ENCODE results near the gene ATP2C1. TPM values are rescaled to one million over a fixed set of nuclear protein-coding genes. Genes with fewer than 3 reads are reported as not detected.
"Not testable (repeated sequence)": the region's sequence is repeated elsewhere in the genome, so short reads cannot be mapped to it uniquely, and the experiment has no call there.

Gene ATP2C1
- total and polyA plus RNA-seq, 2 of the 4 experiments (the other 2 are of a cell fraction), result 41.4 to 50.2 TPM

DNA sequence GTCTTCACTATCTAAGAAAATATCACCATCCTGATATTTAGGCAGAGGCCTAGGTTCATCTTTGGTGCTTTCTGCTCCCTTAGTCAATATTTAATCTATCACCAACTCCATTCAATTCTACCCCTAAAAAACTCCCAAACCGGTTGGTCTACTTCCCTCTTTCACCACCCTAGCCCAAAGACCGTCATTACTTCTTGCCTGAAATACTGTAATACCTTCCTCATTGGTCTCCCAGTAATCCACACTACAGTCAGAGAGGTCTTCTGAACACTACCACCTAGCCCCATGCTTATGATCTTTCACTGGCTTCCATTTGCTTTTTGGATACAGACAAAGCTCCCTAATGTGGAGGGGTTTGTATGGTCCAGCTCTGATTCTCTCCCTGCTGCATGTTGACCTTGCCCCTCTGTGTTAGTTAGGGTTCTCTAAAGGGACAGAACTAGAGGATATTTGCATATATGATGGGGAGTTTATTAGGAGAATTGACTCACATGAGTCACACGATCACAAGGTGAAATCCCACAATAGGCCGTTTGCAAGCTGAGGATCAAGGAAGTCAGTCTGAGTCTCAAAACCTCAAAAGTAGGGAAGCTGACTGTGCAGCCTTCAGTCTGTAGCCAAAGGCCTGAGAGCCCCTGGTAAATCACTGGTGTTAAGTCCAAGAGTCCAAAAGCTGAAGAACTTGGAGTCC lies 36.4 kb upstream of the ATP2C1 start:
- no peak for DNase-seq
- Histone ChIP-seq H3K9ac (ENCODE audit: low read depth, low read length) (no peak overlapping the region), H3K4me1 (ENCODE audit: control insufficient read depth, insufficient read depth, low read length) (no peaks in the 10 kb centered on the region), H3K18ac (ENCODE audit: low read depth, low read length) (no peak overlapping the region), H4K8ac (ENCODE audit: low read depth in 2 of 2, low read length in 2 of 2) (no peak overlapping the region), H3K14ac (replicated peaks; ENCODE audit: low read depth, low read length) (no peak overlapping the region), H3K9me3 (ENCODE audit: control insufficient read depth, insufficient read depth, low read length) (no peaks in the 10 kb centered on the region), H3K4ac (ENCODE audit: low read depth, low read length) (no peak overlapping the region), H3K23ac (ENCODE audit: low read depth, low read length) (no peak overlapping the region), H2AK9ac (replicated peaks; ENCODE audit: low read depth, low read length, poor library complexity) (no peak overlapping the region), H3K4me2 (ENCODE audit: low read depth, low read length) (no peak overlapping the region), H3K56ac (ENCODE audit: extremely low read depth, insufficient read depth, low read length) (no peak overlapping the region), H3K9me1 (ENCODE audit: insufficient read depth, low read length) (no peaks in the 10 kb centered on the region), H4K91ac (ENCODE audit: insufficient read depth, low read depth, low read length) (no peak overlapping the region), H3K27ac (ENCODE audit: insufficient read depth, low read length) (no peak overlapping the region), H2BK5ac (ENCODE audit: low read depth, low read length, poor library complexity, severe bottlenecking) (no peak overlapping the region), H4K20me1 (ENCODE audit: insufficient read depth, low read length) (no peaks in the 10 kb centered on the region), H2AFZ (replicated peaks; ENCODE audit: low read length, poor library complexity) (no peak overlapping the region), H2BK120ac (ENCODE audit: low read depth, low read length) (no peak overlapping the region), H3K36me3 (ENCODE audit: control insufficient read depth, insufficient read depth, low read length) (no peaks in the 10 kb centered on the region), H3K27me3 (ENCODE audit: control insufficient read depth, insufficient read depth, low read length) (no peaks in the 10 kb centered on the region; the same call in 1 of the 2 replicates), H4K5ac (ENCODE audit: low read depth, low read length) (no peak overlapping the region), H2BK15ac (ENCODE audit: low read depth, low read length) (no peak overlapping the region), H3K4me3 (ENCODE audit: insufficient read depth, low read depth, low read length) (no peak overlapping the region), H2AK5ac (ENCODE audit: low read depth, low read length) (no peak overlapping the region), H3K79me1 (ENCODE audit: low read depth in 1 of 2, low read length in 2 of 2) (no peaks in the 10 kb centered on the region), H2BK20ac (ENCODE audit: low read depth, low read length) (no peak overlapping the region)
- ChIA-PET CTCF (no interaction called here), POLR2A (ENCODE audit: unreplicated experiment) (no interaction called here)
- no TSS peak for BruUV-seq (replicated peaks)
- intact Hi-C loops (cut with micrococcal nuclease), result no loop called here
- dilution Hi-C loops (cut with HindIII; ENCODE audit: low sequenced_read_pairs, unreplicated experiment), result no loop called here
- ATAC-seq (ENCODE audit: low read depth), result no peak
- in situ Hi-C loops (cut with MboI; ENCODE audit: low sequenced_read_pairs), result no loop called here
- TF ChIP-seq BHLHE40 (IDR thresholded peaks at IDR 0.05; ENCODE audit: low read depth, low read length) (no peak), MAFK (IDR thresholded peaks at IDR 0.05; ENCODE audit: low read depth, low read length) (no peak), CEBPB (IDR thresholded peaks at IDR 0.05; ENCODE audit: low read depth, low read length) (no peak), CHD1 (IDR thresholded peaks at IDR 0.05; ENCODE audit: low read depth, low read length) (no peak), SMC3 (IDR thresholded peaks at IDR 0.05; ENCODE audit: low read depth, low read length) (no peak), FOS (IDR thresholded peaks at IDR 0.05; ENCODE audit: low read depth, low read length) (no peak)
- 57 to 100% methylated on average over 1 to 2 of the region's 4 CpGs for WGBS, 2 experiments (ENCODE audit: extremely low coverage in 2 of 2, insufficient read length in 1 of 2)

- H3K14ac ChIP-seq (replicated peaks; ENCODE audit: low read depth, low read length); DNase-seq; H2AK9ac ChIP-seq (replicated peaks; ENCODE audit: low read depth, low read length, poor library complexity); H4K91ac ChIP-seq (ENCODE audit: insufficient read depth, low read depth, low read length); H2BK15ac ChIP-seq (ENCODE audit: low read depth, low read length); H2BK5ac ChIP-seq (ENCODE audit: low read depth, low read length, poor library complexity, severe bottlenecking); H3K4me3 ChIP-seq (ENCODE audit: insufficient read depth, low read depth, low read length); H3K4me2 ChIP-seq (ENCODE audit: low read depth, low read length); H3K18ac ChIP-seq (ENCODE audit: low read depth, low read length); H2BK120ac ChIP-seq (ENCODE audit: low read depth, low read length); CTCF ChIA-PET; H4K20me1 ChIP-seq (ENCODE audit: insufficient read depth, low read length); H3K9me1 ChIP-seq (ENCODE audit: insufficient read depth, low read length); POLR2A ChIA-PET (ENCODE audit: unreplicated experiment); ATAC-seq (ENCODE audit: low read depth); H4K8ac ChIP-seq (ENCODE audit: low read depth in 2 of 2, low read length in 2 of 2); H3K36me3 ChIP-seq (ENCODE audit: control insufficient read depth, insufficient read depth, low read length); H3K9me3 ChIP-seq (ENCODE audit: control insufficient read depth, insufficient read depth, low read length); H3K79me1 ChIP-seq (ENCODE audit: low read depth in 1 of 2, low read length in 2 of 2); H3K23ac ChIP-seq (ENCODE audit: low read depth, low read length); H3K4ac ChIP-seq (ENCODE audit: low read depth, low read length); intact Hi-C loops (cut with micrococcal nuclease); H3K9ac ChIP-seq (ENCODE audit: low read depth, low read length); H3K27me3 ChIP-seq (ENCODE audit: control insufficient read depth, insufficient read depth, low read length); dilution Hi-C loops (cut with HindIII; ENCODE audit: low sequenced_read_pairs, unreplicated experiment); H2AFZ ChIP-seq (replicated peaks; ENCODE audit: low read length, poor library complexity); H4K5ac ChIP-seq (ENCODE audit: low read depth, low read length); in situ Hi-C loops (cut with MboI; ENCODE audit: low sequenced_read_pairs); H3K4me1 ChIP-seq (ENCODE audit: control insufficient read depth, insufficient read depth, low read length); H2BK20ac ChIP-seq (ENCODE audit: low read depth, low read length); H3K27ac ChIP-seq (ENCODE audit: insufficient read depth, low read length); H2AK5ac ChIP-seq (ENCODE audit: low read depth, low read length); H3K56ac ChIP-seq (ENCODE audit: extremely low read depth, insufficient read depth, low read length); BruUV-seq (replicated peaks): not testable (repeated sequence)
- WGBS, 2 experiments (ENCODE audit: extremely low coverage in 2 of 2, insufficient read length in 1 of 2), result no CpG with 5 or more reads among the region's 8 CpGs
Measured at GRCh38 chr3:130862130-130862529, 31.8 kb upstream of the ATP2C1 start.

Measured in IMR-90 (cell line).